WTC11 (cell line): ENCODE data around the gene PCSK5.

Source experiments
- CTCF ChIP-seq: fragments of 200-600 bp; IDR thresholded peaks from 2 replicates; pipeline ENCODE4 v1.8.0; 2022; ENCODE audit warnings: antibody characterized with exemption
- USF2 ChIP-seq: sonication (generic); formaldehyde crosslinking; IDR thresholded peaks from 2 replicates; pipeline ENCODE4 v1.8.1; 2023; ENCODE audit warnings: mild to moderate bottlenecking, missing genetic modification reagents, moderate library complexity
- TF ChIP-seq, protein P1 (sequence below): sonication (generic); formaldehyde crosslinking; IDR thresholded peaks from 2 replicates; pipeline ENCODE4 v1.8.0; 2023; ENCODE audit warnings: missing genetic modification reagents

DNA sequence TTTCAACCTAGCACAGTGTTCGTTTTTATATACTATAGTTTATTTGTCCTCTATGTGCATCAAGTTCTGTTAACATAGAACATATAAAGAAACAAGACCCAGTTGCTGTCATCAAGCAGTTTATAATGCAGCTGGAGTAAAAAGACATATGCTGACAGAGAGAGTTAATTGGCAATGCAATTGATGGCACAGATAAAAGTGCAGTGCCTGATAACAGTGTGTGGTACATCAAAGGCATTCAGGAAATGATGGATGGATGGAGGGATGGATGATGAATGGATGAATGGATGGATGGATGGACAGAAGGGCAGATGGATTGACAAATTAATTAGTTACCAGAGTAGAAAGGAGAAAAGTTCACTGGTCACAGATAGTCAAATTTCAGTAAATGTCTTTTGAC is 264.9 kb downstream of the PCSK5 start:
- TF ChIP-seq USF2 (CRISPR knock-in tag), result no peak
- TF ChIP-seq, protein P1, sequence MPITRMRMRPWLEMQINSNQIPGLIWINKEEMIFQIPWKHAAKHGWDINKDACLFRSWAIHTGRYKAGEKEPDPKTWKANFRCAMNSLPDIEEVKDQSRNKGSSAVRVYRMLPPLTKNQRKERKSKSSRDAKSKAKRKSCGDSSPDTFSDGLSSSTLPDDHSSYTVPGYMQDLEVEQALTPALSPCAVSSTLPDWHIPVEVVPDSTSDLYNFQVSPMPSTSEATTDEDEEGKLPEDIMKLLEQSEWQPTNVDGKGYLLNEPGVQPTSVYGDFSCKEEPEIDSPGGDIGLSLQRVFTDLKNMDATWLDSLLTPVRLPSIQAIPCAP, result no peak
- no peak for TF ChIP-seq CTCF
